Suprapubic skin (tissue), 4 donors: ENCODE measurements around the gene OR51B4.

Source experiments
- EP300 ChIP-seq: sonication (generic); formaldehyde crosslinking; IDR thresholded peaks from one replicate; pipeline ENCODE4 v1.6.1; 2017; ENCODE audit warnings: antibody characterized with exemption
- POLR2AphosphoS5 ChIP-seq, 3 donors: sonication (generic); formaldehyde crosslinking; IDR thresholded peaks; one replicate each; pipeline ENCODE4 v1.6.1; 2017; ENCODE audit warnings: antibody characterized with exemption in 3 of 3
- TF ChIP-seq, protein P1 (sequence below), 2 donors: fragments of 200-600 bp in 1 of 2; fragments of 450-650 bp in 1 of 2; sonication (generic) in 1 of 2; IDR thresholded peaks; one replicate each; pipeline ENCODE4 v1.5.1; 2016 to 2019; ENCODE audit warnings: antibody characterized with exemption in 2 of 2, mild to moderate bottlenecking in 1 of 2, moderate library complexity in 1 of 2

- TF ChIP-seq POLR2AphosphoS5 (IDR thresholded peaks at IDR 0.05), result no peak
- TF ChIP-seq, protein P1, sequence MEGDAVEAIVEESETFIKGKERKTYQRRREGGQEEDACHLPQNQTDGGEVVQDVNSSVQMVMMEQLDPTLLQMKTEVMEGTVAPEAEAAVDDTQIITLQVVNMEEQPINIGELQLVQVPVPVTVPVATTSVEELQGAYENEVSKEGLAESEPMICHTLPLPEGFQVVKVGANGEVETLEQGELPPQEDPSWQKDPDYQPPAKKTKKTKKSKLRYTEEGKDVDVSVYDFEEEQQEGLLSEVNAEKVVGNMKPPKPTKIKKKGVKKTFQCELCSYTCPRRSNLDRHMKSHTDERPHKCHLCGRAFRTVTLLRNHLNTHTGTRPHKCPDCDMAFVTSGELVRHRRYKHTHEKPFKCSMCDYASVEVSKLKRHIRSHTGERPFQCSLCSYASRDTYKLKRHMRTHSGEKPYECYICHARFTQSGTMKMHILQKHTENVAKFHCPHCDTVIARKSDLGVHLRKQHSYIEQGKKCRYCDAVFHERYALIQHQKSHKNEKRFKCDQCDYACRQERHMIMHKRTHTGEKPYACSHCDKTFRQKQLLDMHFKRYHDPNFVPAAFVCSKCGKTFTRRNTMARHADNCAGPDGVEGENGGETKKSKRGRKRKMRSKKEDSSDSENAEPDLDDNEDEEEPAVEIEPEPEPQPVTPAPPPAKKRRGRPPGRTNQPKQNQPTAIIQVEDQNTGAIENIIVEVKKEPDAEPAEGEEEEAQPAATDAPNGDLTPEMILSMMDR (IDR thresholded peaks at IDR 0.05), result no peak
- TF ChIP-seq EP300, result no peak
Observed at GRCh38 chr11:5275369-5276110, 26.2 kb downstream of the OR51B4 start.
